ENCODE results near the gene IFNGR2.

DNA sequence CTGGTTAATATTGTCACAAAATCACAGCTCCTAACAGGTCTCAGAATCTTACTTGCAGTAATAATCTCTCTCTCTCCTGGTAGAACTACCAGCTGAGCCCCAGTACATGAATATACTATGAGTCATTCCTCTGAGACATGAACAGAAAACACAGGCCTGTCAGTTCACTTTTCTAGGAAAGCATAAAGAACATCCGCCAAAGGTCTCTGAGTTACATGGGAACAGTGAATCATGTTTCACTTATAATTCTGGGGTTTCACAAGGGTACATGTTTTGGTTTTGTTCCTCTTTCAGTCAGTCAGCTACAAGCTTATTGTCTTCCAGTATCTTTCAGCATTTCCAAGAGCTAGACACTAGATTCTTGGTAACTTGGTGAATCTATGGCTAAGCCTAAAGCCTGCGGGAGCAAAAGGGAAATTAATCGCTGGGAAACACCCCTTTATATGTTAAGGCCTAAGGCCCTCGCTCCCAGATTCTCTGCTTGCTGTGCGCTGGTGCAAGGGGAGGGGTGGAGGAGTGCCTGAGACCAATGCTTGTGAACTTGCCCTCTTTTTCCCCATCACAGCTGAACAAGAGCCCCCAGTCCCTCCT is 31.7 kb downstream of the IFNGR2 start:
- TF ChIP-seq POLR2A (IDR thresholded peaks at IDR 0.05) (no peak), EP300 (IDR thresholded peaks at IDR 0.05) (no peak)
- TF ChIP-seq, protein P1, sequence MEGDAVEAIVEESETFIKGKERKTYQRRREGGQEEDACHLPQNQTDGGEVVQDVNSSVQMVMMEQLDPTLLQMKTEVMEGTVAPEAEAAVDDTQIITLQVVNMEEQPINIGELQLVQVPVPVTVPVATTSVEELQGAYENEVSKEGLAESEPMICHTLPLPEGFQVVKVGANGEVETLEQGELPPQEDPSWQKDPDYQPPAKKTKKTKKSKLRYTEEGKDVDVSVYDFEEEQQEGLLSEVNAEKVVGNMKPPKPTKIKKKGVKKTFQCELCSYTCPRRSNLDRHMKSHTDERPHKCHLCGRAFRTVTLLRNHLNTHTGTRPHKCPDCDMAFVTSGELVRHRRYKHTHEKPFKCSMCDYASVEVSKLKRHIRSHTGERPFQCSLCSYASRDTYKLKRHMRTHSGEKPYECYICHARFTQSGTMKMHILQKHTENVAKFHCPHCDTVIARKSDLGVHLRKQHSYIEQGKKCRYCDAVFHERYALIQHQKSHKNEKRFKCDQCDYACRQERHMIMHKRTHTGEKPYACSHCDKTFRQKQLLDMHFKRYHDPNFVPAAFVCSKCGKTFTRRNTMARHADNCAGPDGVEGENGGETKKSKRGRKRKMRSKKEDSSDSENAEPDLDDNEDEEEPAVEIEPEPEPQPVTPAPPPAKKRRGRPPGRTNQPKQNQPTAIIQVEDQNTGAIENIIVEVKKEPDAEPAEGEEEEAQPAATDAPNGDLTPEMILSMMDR (IDR thresholded peaks at IDR 0.05), result no peak

Data from ovary (tissue), 3 donors.